Natural killer cell (primary cell): ENCODE results near the gene RIPK1. TPM values are rescaled to one million over a fixed set of nuclear protein-coding genes. Genes with fewer than 3 reads are reported as not detected.

ENCODE experiments used
- ATAC-seq, 3 donors: fragments of 150-1000 bp in 2 of 3; fragments of 200-7000 bp in 1 of 3; cut with Tn5 transposase; 1 replicate in 1 of 3; 2 replicates in 2 of 3; pipeline ENCODE4 v1.10.0; 2021; ENCODE audit warnings: mild to moderate bottlenecking in 2 of 3, moderate library complexity in 2 of 3
- DNase-seq, 2 donors: peaks; one replicate each; pipeline versions ENCODE4 v3.0.0 to v3.0.0-alpha.2; 2013 to 2021; ENCODE audit warnings: mixed read lengths in 1 of 2
- H3K27ac ChIP-seq: one replicate; pipeline ENCODE4 v1.5.1; 2013; ENCODE audit warnings: mild to moderate bottlenecking, low read length
- H3K27me3 ChIP-seq: one replicate; pipeline ENCODE4 v1.6.1; 2013; ENCODE audit warnings: low read length; ENCODE audit not compliant: control insufficient read depth, insufficient read depth
- H3K36me3 ChIP-seq: one replicate; pipeline ENCODE4 v1.6.1; 2013; ENCODE audit warnings: low read length; ENCODE audit not compliant: control insufficient read depth, insufficient read depth
- H3K4me1 ChIP-seq: one replicate; pipeline ENCODE4 v1.6.1; 2013; ENCODE audit warnings: low read length; ENCODE audit not compliant: control insufficient read depth, insufficient read depth
- H3K4me3 ChIP-seq: one replicate; pipeline ENCODE4 v1.5.1; 2013; ENCODE audit warnings: low read length
- H3K9me3 ChIP-seq: one replicate; pipeline ENCODE4 v1.6.1; 2013; ENCODE audit warnings: low read length; ENCODE audit not compliant: control insufficient read depth, insufficient read depth
- H3K27ac Mint-ChIP-seq, 2 donors: one replicate each; pipeline ENCODE4 v1.8.0; 2022; ENCODE audit warnings: mild to moderate bottlenecking in 2 of 2, mixed read lengths in 2 of 2, moderate library complexity in 1 of 2
- H3K27me3 Mint-ChIP-seq, 2 donors: one replicate each; pipeline ENCODE4 v1.8.0; 2022; ENCODE audit warnings: low read depth in 2 of 2, mixed read lengths in 2 of 2
- H3K36me3 Mint-ChIP-seq: one replicate; pipeline ENCODE4 v1.8.0; 2022; ENCODE audit warnings: mixed read lengths
- H3K4me1 Mint-ChIP-seq, 2 donors: one replicate each; pipeline ENCODE4 v1.8.0; 2022; ENCODE audit warnings: mixed read lengths in 2 of 2
- H3K4me3 Mint-ChIP-seq: one replicate; pipeline ENCODE4 v1.8.0; 2022; ENCODE audit warnings: mild to moderate bottlenecking, moderate library complexity, mixed read lengths
- H3K9me3 Mint-ChIP-seq, 2 donors: one replicate each; pipeline ENCODE4 v1.8.0; 2022; ENCODE audit warnings: mixed read lengths in 2 of 2
- WGBS: methylation state at CpG from one replicate; pipeline ENCODE4 v1.1.7; 2013; ENCODE audit warnings: missing lambda C conversion rate; ENCODE audit not compliant: insufficient coverage; 5-methylcytosine and 5-hydroxymethylcytosine counted together
- intact Hi-C: fragments of 100-400 bp; cut with micrococcal nuclease; formaldehyde crosslinking; loops from one replicate; pipeline ENCODE4 v1.14.2; 2022
- total RNA-seq, 4 donors: library from RNA; stranded (reverse); fragments of 120-200 nt in 1 of 4; gene quantifications; one replicate each; pipeline versions ENCODE4 v1.2.3 to v1.2.4, GENCODE V29; 2013 to 2022
- TF ChIP-seq, protein P1 (sequence below): fragments of 200-600 bp; IDR thresholded peaks from one replicate; pipeline ENCODE4 v1.8.0; 2022; ENCODE audit warnings: antibody characterized with exemption

RIPK1 gene
- total RNA-seq, 3 donors from 2014 or later (not counting 1 experiment from before 2014, with no cell fraction given) = 30.9 to 44.8 (median 34.5) TPM

DNA sequence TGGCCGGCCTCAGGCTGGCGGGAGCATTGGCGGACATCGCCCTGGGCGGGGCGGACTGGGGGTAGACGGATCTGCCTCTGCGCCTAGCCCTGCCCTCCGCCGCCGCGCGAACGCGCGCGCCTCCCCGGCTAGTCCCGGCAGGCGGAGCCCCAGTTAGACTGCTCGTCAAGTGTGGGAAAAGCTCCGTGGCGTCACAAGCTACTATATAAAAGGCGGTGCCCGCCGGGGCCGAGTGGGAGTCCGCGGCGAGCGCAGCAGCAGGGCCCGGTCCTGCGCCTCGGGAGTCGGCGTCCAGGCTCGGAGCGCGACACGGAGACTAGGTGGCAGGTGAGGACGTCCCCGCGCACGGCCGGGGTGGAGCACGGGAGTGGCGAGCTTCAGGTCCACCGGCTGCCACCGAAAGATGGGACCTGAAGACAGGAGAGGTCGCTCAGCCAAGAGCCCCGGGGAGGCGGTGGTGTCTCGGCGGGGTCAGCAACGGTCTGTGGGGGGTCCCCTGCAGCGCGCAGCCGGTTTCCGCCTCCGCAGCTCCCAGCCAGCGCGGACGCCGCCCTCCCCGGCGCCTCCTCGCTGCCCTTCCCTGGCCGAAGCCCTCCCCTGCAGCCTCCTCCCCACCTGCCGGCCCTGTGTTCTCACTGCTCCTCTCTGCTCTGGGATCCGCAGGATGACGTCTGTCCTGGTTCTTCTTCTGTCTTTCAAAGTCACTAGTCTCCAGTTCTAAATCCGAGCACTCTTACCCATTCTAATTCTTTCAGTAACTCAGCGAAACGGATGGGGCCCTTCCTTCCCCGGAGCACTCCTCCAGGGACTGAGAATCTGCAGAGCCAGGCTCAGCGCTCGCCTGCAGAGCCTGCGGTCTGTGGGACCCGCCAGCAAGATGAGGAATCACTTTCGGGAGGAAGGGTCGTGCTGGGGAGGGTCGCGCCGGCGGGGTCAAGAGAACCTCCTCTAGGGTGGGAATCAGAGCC, 4.3 kb upstream of the RIPK1 start:
- no peaks in the 10 kb centered on the region for H3K9me3 Mint-ChIP-seq
- peak overlapping the region; percentile 93 for H3K27ac ChIP-seq
- WGBS = under 1% methylated on average over 85 of the region's 85 CpGs
- no peaks in the 10 kb centered on the region for H3K36me3 Mint-ChIP-seq
- H3K27me3 Mint-ChIP-seq = no peaks in the 10 kb centered on the region
- H3K27me3 ChIP-seq = no peaks in the 10 kb centered on the region
- intact Hi-C loops = no loop called here
- H3K4me1 Mint-ChIP-seq = peaks cover 20 to 27% of the 10 kb centered on the region in 2 donors
- DNase-seq (peak; percentile 84 to 94), ATAC-seq (peak; percentile 78 to 91 (median 80))
- TF ChIP-seq, protein P1, sequence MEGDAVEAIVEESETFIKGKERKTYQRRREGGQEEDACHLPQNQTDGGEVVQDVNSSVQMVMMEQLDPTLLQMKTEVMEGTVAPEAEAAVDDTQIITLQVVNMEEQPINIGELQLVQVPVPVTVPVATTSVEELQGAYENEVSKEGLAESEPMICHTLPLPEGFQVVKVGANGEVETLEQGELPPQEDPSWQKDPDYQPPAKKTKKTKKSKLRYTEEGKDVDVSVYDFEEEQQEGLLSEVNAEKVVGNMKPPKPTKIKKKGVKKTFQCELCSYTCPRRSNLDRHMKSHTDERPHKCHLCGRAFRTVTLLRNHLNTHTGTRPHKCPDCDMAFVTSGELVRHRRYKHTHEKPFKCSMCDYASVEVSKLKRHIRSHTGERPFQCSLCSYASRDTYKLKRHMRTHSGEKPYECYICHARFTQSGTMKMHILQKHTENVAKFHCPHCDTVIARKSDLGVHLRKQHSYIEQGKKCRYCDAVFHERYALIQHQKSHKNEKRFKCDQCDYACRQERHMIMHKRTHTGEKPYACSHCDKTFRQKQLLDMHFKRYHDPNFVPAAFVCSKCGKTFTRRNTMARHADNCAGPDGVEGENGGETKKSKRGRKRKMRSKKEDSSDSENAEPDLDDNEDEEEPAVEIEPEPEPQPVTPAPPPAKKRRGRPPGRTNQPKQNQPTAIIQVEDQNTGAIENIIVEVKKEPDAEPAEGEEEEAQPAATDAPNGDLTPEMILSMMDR = no peak
- peak overlapping the region; percentile 93 for H3K4me3 ChIP-seq
- no peaks in the 10 kb centered on the region for H3K36me3 ChIP-seq
- peak overlapping the region; percentile 93 for H3K4me3 Mint-ChIP-seq
- H3K27ac Mint-ChIP-seq = peak overlapping the region; percentile 83 to 85
- H3K9me3 ChIP-seq = no peaks in the 10 kb centered on the region
- H3K4me1 ChIP-seq = peaks cover 20% of the 10 kb centered on the region

DNA sequence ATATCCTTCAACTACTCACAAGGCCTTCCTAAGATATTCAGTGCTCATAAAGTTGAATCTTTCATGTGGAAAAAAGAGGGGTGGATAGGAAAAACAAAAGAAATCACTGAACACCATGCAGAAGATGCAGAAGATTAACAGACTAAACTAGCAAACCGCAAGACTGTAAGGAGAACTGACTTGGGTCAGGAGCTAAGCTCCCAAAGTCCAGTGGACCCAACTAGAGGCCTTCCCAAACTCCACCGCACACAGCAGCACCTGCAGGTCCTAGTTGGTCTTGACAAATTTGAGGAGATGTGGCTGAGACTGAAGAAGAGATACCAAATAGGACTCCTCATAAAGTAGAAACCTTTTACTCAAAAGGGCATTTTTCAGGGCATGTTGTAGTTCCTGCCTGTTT, 3.3 kb downstream of the RIPK1 start:
- Histone ChIP-seq H3K4me3 (no peak overlapping the region), H3K36me3 (peaks cover 6% of the 10 kb centered on the region), H3K9me3 (no peaks in the 10 kb centered on the region), H3K27ac (no peak overlapping the region), H3K4me1 (peaks cover 40% of the 10 kb centered on the region), H3K27me3 (no peaks in the 10 kb centered on the region)
- Mint-ChIP-seq H3K27ac (peak overlapping the region; percentile 89 to 94), H3K4me3 (no peak overlapping the region), H3K9me3 (no peaks in the 10 kb centered on the region), H3K27me3 (no peaks in the 10 kb centered on the region), H3K36me3 (no peaks in the 10 kb centered on the region), H3K4me1 (peaks cover 60 to 62% of the 10 kb centered on the region in 2 donors)
- TF ChIP-seq, protein P1 = no peak
- 92% methylated on average over 2 of the region's 2 CpGs for WGBS
- intact Hi-C loops = no loop called here
- DNase-seq (no peak), ATAC-seq (no peak)

DNA sequence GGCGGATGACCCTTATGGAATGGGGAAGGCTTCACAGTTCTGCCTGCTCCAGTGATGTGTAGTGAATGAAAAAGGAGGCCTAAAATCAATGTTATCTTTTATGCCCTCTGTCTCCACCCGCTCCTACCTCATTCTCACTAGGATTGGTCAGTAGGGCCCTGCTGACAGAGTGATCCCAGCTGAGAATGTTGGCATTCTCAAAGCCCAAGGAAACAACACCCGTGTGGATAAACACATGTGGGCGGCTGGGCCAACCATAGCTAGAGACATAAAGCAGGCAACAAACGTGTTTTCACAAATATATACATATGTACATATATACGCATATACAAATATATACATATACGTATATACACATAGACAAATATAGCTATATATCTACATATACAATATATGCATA, 4.5 kb downstream of the RIPK1 start:
- no peak for DNase-seq
- H3K27ac ChIP-seq = no peak overlapping the region
- H3K36me3 Mint-ChIP-seq = no peaks in the 10 kb centered on the region
- no peaks in the 10 kb centered on the region for H3K9me3 Mint-ChIP-seq
- no peaks in the 10 kb centered on the region for H3K27me3 Mint-ChIP-seq
- WGBS = 92% methylated on average over 5 of the region's 7 CpGs
- H3K36me3 ChIP-seq = peaks cover 15% of the 10 kb centered on the region
- H3K4me3 Mint-ChIP-seq = no peak overlapping the region
- peaks cover 46% of the 10 kb centered on the region for H3K4me1 ChIP-seq
- no peaks in the 10 kb centered on the region for H3K9me3 ChIP-seq
- H3K4me1 Mint-ChIP-seq = peaks cover 66 to 68% of the 10 kb centered on the region in 2 donors
- H3K27ac Mint-ChIP-seq = no peak overlapping the region
- intact Hi-C loops = no loop called here
- H3K4me3 ChIP-seq = no peak overlapping the region
- TF ChIP-seq, protein P1 = no peak
- no peaks in the 10 kb centered on the region for H3K27me3 ChIP-seq
- no peak for ATAC-seq
